Sciatic nerve (tissue), 2 donors: ENCODE measurements around the gene CACNA2D3. TPM values are rescaled to one million over a fixed set of nuclear protein-coding genes. Genes with fewer than 3 reads are reported as not detected.

Experiments used
- ATAC-seq: fragments of 200-7000 bp; cut with Tn5 transposase; one replicate; pipeline ENCODE4 v1.9.1; 2020; ENCODE audit warnings: mild to moderate bottlenecking, moderate library complexity
- DNase-seq: peaks from one replicate; pipeline ENCODE4 v3.0.0-alpha.2; 2020; ENCODE audit warnings: low spot score
- intact Hi-C: fragments of 100-400 bp; cut with DNase I; formaldehyde crosslinking; loops from one replicate; pipeline ENCODE4 v1.14.2; 2022
- total RNA-seq: library from RNA; stranded (reverse); fragmentation: NEBNext Ultra II Directional; extraction: Animal tissue kit (Norgen Biotek cat#: 25700); gene quantifications from one replicate; pipeline ENCODE4 v1.2.1, GENCODE V29; 2021
- donor health status: DM: no; HTN: no; CAD: no.
- donor health status: DM: no; HTN: no; CAD: no.

The CACNA2D3 gene
- total RNA-seq, 1 donor from 2014 or later: 6.9 TPM

DNA sequence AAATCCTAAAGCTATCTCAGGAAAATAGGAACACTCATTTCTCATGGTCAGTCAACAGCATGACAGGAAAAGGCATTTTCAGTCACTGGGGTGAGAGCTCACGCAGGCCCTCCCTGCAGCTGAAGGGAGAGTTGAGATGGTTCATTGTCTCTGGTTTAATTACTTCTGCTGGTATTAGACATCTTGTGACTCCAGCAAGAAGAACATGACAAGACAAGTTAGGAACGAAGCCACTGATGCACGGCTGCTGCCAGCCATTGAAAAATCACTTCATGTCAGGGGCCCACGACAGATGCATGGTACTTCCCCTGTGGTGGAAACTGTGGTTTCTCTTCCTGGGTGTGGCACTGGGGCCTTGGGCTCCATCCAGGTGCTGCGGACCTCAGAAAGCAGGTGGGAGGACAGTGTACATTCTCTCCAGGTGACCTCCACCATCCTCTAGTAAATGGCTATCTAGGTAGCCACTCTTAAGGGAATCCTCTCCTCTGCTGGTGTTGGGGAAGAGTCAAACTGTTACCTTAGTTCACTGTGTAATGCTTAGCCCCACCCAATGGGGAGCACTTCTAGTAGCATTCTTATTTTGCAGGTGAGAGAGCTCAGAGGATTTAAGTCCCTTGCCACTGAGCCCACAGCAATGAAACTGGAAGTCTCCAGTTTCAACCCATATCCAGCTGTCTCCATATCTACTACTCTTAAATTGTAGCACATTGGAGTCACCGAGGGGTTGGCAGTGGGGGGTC lies 531.3 kb downstream of the CACNA2D3 start:
- ATAC-seq: no peak
- no peak for DNase-seq
- intact Hi-C loops: no loop called here

DNA sequence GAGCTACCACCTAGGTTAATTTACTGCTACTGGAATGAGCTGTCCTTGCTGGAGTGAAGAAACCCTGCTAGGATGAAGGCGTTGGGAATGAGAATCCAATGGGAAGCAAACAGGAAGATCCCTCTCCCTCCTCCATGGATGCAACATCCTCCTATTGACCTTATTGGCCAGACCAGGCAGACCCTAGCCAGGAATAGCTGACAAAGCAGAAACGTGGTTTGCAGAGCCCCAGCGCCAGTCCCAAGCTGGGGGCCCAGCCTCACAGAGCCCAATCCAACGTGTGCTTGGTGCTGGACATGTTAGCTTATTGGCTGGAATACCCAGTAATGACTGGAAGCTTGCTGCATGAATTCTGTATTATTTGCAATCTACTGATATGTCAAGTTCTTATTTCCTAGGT lies 532.4 kb downstream of the CACNA2D3 start:
- ATAC-seq (no peak), DNase-seq (no peak)
- intact Hi-C loops: no loop called here

DNA sequence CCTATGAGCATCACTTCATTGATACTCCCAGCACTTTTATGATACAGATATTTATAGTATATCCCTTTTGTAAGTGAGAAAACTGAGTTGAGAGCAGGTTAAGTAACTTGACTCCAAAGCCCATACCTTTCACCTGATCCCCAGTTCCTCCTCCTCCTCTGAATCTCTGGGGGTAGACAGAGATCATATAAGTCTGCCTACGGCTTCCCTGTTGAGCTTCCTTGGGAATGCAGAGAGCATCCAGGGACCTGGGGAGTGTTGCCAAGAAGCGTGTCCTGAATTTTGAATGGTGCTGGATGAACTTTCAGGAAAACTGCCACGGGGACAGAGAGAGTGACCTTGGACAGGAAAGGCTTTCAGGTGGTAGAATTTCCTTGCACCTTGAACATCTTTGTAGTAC lies 537.0 kb downstream of the CACNA2D3 start:
- ATAC-seq (no peak), DNase-seq (no peak)
- intact Hi-C loops: no loop called here

DNA sequence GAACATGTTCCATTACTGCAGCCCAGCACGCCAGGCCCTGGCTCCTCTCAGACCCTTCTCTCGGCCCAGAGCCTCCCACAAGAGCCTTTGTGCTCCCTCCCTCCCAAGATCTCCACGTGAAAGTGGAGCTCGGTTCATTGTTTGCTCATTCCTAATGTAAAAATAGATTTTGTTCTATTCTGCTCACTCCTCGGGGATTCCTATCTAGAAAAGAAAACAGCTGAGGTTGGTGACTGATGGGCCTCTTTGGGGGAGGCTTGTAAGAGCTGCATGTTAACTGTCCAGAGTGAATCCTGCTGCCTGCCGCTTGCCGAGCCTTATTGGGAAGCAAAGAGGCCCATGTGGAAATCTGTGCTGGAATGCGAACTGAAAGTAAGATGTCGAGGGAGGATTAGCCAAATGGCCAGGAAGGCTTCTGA lies 538.4 kb downstream of the CACNA2D3 start:
- intact Hi-C loops: no loop called here
- DNase-seq (peak; percentile 67), ATAC-seq (peak; percentile 85)

DNA sequence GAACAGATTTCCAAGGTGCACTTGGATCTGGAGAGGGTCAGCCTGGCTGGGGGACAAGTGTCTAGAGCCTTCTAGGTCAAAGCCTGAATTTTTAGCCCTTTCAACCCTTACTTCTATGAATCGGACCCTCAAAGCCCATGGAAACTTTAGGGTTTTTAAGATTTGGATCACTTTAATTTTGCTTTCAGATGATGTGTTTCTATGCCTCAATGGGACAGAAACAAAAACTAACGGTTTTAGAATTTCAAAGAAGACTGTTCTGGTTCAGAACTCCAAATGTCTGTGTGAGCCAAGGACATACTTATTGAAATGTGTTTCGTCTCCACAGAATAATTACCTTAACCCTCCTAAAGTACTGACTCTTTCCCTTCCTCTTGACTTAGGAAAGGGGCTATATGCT lies 538.8 kb downstream of the CACNA2D3 start:
- no peak for DNase-seq
- ATAC-seq: no peak
- intact Hi-C loops: no loop called here

DNA sequence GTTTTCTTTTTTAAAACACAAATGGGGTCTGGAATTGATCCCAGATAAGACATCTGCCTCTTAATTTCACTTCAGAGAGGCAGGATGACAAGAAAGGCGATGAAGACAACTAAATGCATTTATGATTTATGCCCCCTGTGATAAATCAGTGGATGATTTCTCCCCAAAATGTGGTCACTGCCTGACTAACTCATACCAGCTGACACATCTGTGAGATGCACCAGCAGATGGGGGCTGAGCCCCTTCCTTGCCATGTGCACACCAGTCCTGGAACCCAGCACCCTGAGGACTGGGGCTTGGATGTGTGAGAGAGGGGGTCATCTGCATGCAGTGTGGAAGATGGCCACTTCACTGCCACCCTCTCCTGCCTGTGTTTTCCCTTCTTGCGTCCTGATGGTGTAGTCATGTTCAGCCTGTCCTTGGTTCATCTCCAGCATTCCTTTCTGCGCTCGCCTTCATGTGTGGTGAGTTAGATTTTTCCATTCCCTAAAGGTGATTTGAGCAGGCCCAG lies 541.2 kb downstream of the CACNA2D3 start:
- intact Hi-C loops: no loop called here
- DNase-seq (no peak), ATAC-seq (peak; percentile 76)

DNA sequence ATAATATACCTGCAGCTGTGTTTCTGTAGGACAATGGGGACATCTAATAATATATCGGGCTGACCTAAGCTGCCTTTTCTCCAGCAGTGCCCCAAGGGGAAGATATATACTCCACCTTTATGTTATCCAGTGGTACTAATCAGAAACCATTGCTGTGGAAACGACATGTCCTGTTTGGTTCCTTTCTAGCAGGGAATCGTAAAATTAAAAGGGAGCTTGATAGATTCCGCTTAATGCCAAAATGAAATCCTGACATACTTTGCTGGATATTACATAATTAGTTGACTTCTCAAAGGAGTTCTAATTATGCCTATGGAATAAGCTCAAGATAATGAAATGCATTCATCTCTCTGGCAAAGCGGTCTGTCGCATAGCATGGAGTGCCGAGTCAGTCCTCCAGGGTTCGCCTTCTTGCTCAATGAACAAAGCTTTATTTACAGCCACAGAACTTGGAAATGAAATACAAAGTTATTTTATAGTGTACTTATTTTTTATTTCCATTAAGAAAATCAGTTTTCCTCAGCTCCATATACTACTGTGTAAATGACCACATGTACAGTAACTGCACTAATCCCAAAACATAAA lies 542.8 kb downstream of the CACNA2D3 start:
- DNase-seq: no peak
- ATAC-seq: no peak

DNA sequence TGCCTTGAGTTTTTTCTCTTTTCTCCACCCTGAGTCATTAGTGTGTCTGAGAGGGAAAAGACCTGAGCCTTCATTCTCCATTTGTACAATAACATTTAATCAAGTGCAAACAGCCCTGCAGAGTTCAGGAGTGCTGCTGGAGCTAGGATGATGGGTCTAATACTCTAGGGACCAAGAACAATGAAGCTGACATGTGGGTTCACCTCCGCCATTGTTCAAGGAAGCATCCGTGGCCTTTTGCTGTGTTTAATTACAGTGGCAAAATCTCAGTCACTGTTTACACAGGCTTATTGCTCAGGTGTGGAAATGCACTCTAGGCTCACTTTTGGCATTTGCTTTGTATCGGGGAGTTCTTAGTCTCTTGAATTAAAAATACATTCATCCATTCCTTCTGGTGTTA lies 545.9 kb downstream of the CACNA2D3 start:
- intact Hi-C loops: no loop called here
- no peak for DNase-seq

More for the DNA sequence above, 542.8 kb downstream of the CACNA2D3 start:
- intact Hi-C loops: no loop called here

DNA sequence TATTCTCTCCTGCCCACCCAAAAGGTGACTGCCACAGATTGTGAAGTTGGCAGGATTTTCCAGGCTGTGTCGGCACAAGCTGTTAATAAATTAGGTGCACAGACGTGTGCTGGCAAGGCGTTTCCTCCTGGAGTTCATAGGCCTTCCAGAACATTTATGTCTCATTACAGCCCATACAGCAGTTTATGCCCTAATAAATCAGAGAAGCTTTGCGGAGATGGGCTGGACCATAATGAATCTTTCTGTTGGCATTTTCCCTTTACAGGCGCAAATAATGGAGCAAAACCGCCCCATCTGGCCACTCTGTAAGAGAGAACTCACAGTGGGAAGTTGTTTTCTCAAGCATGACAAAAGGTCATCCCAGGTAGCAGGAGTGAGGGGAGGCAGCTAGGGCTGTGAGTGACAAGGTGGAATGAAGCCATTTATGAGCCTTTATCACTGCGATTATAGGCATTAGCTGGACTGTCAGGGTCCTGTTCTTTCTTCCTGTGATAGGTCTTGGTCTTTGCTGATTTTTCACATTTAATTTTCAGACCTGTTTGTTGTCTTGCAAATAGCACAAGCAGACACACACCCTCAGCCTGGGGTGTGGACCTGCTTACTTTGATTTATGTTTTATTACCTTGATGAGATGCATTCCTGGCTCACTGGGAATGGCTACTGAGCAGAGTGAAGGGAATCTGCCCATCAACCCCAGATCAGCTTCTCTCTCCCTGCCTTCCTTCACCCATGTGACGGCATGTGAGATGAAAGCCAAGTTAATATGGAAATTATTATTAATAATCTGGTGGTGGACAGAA lies 548.0 kb downstream of the CACNA2D3 start:
- DNase-seq (no peak), ATAC-seq (no peak)
- intact Hi-C loops: no loop called here

More for the DNA sequence above, 545.9 kb downstream of the CACNA2D3 start:
- no peak for ATAC-seq

DNA sequence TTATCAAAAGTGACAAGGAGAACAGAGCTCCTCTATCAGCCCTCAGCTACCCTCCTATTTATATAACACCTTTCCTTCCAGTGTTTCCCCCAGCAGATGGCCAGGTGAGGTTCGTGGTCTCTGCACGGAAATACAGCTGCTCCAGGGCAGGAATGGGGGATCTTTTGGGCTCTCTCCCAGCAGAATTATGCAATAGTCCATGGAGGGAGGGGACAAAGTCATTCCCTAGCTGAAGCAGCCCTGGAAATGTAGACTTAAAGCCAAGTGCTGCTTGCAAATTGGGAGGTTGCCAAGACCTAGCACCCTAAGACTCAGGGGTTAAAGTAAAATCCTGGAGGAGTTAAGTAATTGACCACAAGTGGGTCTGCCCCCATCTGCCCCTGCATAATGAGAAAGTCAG lies 549.2 kb downstream of the CACNA2D3 start:
- DNase-seq (no peak), ATAC-seq (peak; percentile 36)
- intact Hi-C loops: no loop called here

DNA sequence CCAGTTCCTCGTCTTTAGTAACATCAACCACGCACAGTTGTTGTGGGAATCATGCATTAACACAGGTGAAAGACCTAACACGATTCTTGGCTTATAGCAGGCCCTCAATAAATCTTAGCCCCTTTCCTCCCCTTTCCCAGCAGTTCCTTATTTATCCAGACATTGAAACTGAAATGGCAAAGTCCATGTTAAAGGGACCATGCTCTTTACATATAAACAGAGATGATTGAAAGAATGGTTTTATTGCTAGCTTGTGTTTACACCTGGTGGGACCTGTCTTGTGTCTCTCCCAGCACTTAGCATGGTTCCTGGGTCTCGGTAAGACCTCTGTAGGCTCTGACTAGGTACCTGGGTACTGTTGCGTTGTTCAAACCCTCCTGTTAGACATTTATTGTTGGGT lies 553.7 kb downstream of the CACNA2D3 start:
- intact Hi-C loops: no loop called here

DNA sequence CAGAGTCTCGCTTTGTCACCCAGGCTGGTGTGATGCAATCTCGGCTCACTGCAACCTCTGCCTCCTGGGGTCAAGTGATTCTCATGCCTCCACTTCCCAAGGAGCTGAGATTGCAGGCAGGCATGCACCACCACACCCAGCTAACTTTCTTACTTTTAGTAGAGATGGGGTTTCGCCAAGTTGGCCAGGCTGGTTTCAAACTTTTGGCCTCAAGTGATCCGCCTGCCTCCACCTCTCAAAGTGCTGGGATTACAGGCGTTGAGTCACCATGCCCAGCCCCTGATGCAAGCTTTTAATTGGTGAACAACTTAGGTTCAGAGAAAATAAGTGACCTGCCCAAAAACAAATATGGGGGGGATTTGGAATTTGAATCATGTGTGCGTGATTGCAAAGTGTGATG lies 559.4 kb downstream of the CACNA2D3 start:
- ATAC-seq: no peak
- no peak for DNase-seq
- intact Hi-C loops: no loop called here

More for the DNA sequence above, 553.7 kb downstream of the CACNA2D3 start:
- ATAC-seq (no peak), DNase-seq (no peak)

DNA sequence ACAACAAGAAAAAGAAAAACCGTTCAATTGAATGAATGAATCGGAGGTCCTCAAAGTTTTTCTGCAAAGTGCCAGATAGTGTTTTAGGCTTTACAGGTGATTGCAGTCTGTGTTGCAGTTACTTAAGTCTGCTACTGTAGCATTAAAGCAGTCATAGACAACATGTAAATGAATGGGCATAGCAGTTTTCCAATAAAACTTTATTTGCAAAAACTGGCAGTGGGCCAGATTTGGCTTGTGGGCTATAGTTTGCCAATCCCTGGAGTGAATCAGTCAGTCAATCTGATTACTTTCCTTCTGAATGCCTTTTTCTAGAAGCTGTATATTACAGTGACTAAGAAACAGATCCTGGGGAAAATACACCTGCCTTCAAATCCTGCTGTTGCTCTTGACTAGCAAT lies 562.9 kb downstream of the CACNA2D3 start:
- DNase-seq (no peak), ATAC-seq (no peak)
- intact Hi-C loops: no loop called here

DNA sequence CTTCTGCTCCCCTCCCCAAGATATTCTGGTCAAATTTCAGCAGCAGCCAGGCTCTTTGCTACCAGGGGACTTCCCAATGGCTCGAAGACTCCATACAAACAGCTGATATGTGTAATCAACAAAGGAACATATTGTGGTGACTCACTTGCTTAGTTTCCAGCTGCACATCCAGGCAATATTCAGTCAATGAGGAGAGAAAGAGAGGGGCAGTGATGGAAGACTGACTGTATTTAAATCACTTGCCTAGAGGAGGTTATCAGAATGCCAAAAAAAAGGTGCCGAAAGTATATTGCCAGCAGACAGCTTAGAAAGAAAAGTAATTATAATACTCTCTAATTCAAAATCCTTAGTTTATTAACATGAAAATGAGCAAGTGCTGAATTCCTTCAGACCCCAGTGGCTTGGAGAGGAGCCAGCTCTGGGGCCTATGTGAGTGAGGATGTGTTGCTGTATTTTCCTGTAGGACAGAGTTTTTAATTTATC lies 569.0 kb downstream of the CACNA2D3 start:
- intact Hi-C loops: no loop called here
- no peak for DNase-seq
- ATAC-seq: peak; percentile 28

DNA sequence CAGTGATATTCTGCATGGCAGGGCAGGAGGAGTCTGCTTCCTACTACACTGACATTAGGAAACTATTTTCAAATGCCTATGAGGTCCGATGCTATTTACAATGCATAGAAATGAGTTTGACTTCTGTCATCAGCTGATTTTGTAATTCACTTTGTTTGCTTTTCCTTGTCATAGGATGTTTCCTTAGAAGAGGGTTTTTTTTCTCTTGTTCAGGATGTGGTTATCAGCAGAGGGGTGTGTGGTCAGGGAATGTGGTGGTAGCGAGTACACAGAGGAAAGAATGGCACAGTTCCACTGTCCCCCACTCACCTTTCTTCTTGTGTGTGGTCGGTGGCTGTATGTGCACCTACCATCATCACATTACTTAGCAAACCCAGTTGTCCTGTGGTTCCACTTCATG lies 574.0 kb downstream of the CACNA2D3 start:
- ATAC-seq: no peak
- intact Hi-C loops: no loop called here
- DNase-seq: no peak

DNA sequence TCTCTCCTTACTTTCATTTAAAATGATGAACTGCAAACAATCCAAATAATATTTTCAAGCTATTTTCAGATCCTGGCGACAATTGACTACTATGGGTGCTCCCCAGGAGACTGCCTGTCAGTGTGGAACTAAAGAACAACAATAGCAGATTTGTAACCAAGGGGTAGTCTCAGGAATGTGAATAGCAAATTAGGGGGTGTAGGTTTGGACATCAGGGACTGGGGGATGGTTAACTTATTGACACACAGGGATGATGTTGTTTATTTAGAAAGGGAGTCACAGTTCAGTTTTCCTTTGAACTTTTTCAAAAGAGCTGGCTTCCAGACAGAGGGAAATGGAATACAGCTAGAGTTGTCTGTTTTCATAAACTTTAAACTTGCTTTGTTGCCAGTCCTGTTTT lies 575.7 kb downstream of the CACNA2D3 start:
- DNase-seq: no peak
- peak; percentile 30 for ATAC-seq
- intact Hi-C loops: no loop called here

DNA sequence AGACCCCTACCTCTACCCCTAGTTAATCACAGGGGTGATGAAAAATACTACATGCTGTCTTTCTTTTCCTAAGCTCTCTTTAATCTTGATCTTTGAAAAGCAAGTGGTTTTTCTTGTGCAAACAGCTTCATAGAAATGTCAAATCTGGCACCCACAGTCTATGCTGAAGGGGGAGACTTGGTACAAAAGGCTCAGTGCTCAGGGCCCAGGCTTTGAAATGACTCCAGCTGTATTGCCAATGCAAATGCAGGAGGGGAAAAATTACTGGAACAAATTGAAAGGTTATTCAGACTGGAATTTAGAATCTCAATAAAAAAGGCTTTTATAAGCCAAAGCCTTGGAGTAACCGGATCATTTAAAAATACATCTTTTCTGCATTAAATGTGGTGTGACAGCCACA lies 581.6 kb downstream of the CACNA2D3 start:
- intact Hi-C loops: no loop called here
- ATAC-seq (no peak), DNase-seq (no peak)

DNA sequence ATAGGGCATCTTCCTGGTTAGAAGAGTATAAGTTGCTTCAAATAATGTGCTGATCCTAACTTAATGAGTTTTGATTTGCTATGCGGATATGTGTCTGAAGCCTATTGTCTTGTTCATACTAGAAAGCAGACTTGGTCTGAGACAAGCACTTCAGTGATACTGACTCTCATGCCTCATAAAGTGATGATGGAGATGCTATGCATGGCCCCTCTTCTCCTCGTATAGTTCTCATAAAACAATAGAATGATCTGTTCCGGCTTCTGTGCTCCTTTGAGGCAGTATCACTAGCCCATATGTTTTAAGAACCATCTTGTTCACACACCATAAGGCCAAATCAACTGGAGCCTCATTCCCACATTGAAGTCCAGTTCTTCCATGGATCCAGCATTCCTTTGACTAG lies 583.4 kb downstream of the CACNA2D3 start:
- ATAC-seq (no peak), DNase-seq (no peak)
- intact Hi-C loops: loop anchor here (5.0 kb wide), 1 partner anchor 1222 kb away; no protein-coding TSS in a partner anchor

DNA sequence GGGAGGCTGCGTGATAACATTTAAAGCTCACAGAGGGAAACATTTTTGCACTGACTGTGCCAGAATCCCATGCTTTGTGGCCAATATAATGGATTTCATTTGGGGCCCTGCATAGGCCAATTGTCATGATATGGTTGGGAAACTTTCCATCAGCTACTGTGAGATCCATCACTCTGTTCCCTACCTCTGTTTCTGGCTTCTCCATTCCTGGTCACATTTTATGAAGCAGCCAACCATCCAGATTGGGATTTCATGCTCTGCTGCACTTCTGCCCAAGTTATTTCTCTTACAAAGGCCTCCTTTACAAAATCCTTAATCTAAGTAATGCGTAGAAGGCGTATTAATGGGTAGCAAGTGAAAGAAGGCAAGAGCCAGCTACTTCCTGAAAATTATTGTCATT lies 584.4 kb downstream of the CACNA2D3 start:
- DNase-seq (no peak), ATAC-seq (no peak)
- intact Hi-C loops: loop anchor here (5.0 kb wide), 1 partner anchor 1221 kb away; no protein-coding TSS in a partner anchor

DNA sequence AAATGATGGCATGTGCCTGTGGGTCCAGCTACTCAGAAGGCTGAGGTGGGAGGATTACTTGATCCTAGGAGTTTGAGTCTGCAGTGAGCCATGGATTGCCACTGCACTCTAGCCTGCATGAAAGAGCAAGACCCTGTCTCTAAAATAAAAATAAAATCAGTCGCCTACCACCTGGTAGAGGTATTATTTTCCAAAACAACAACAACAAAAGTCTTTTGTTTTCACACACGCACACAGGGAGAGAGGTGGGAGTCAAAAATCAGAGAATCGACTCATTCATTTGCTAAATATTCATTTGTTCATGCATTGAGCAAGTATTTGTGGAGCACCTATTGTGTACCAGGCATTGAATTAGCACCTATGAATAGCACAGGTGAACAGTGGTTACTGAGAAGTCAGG lies 587.4 kb downstream of the CACNA2D3 start:
- ATAC-seq: no peak
- intact Hi-C loops: loop anchor here (5.0 kb wide), 1 partner anchor 1218 kb away; no protein-coding TSS in a partner anchor
- DNase-seq: no peak
